Type B pancreatic cell (in vitro differentiated cells): ENCODE results near the gene MSH2. TPM values are rescaled to one million over a fixed set of nuclear protein-coding genes. Genes with fewer than 3 reads are reported as not detected.

Experiments used
- DNase-seq: peaks from one replicate; pipeline ENCODE4 v3.0.0; 2021; ENCODE audit warnings: mixed read lengths; ENCODE audit not compliant: unreplicated experiment; ENCODE audit errors: extremely low spot score
- H3K27ac Mint-ChIP-seq: 2 replicates; pipeline ENCODE4 v1.8.0; 2021; ENCODE audit warnings: mild to moderate bottlenecking, mixed read lengths
- H3K27me3 Mint-ChIP-seq: 2 replicates; pipeline ENCODE4 v1.8.0; 2021; ENCODE audit warnings: mixed read lengths
- H3K36me3 Mint-ChIP-seq: 2 replicates; pipeline ENCODE4 v1.8.0; 2021; ENCODE audit warnings: mixed read lengths
- H3K4me1 Mint-ChIP-seq: one replicate; pipeline ENCODE4 v1.8.0; 2021; ENCODE audit warnings: mixed read lengths; ENCODE audit not compliant: unreplicated experiment
- H3K4me3 Mint-ChIP-seq: 2 replicates; pipeline ENCODE4 v1.8.0; 2021; ENCODE audit warnings: mild to moderate bottlenecking, mixed read lengths
- H3K9me3 Mint-ChIP-seq: 2 replicates; pipeline ENCODE4 v1.8.0; 2021; ENCODE audit warnings: mixed read lengths
- total RNA-seq: library from RNA; stranded (reverse); gene quantifications from 2 replicates; pipeline ENCODE4 v1.2.1, GENCODE V29; 2021; ENCODE audit warnings: low replicate concordance
- TF ChIP-seq, protein P1 (sequence below): fragments of 200-600 bp; sonication (generic); conservative IDR thresholded peaks from 2 replicates; pipeline ENCODE4 v1.5.0; 2021; ENCODE audit warnings: antibody characterized with exemption, mild to moderate bottlenecking

Gene MSH2
- total RNA-seq, 1 donor from 2014 or later: 53.3 TPM

DNA sequence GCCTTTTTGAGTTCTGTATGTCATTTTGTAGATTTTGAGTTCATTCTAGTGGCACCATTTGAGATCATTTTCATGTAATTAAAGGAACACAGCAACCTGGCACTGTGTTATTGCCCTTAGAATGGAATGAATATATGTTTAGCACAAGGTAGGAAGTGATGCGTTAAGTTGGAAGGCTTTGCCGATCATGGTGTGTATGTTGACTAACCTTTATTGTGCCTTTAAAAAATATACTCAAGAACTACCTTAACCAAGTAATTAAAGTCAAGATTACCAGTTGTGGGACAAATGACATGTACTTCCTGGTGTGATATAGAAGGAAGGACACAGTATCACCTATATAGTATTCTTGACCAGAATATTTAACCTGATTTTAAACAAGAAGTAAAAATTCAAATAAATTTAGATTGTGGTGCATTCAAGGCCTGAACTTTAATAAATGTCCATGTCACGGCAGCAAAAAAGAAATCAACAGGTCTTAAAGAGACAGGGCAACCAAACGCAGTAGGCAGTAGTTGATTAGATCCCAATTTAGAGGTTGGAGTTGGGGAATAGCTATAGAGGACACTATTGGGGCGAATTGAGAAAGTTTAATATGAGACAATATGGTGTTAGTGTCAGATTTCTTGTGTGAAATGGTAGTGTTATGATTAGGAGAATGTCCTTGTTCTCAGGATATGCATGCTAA lies 68.6 kb downstream of the MSH2 start:
- H3K36me3 Mint-ChIP-seq: peaks cover 20% of the 10 kb centered on the region
- TF ChIP-seq, protein P1, sequence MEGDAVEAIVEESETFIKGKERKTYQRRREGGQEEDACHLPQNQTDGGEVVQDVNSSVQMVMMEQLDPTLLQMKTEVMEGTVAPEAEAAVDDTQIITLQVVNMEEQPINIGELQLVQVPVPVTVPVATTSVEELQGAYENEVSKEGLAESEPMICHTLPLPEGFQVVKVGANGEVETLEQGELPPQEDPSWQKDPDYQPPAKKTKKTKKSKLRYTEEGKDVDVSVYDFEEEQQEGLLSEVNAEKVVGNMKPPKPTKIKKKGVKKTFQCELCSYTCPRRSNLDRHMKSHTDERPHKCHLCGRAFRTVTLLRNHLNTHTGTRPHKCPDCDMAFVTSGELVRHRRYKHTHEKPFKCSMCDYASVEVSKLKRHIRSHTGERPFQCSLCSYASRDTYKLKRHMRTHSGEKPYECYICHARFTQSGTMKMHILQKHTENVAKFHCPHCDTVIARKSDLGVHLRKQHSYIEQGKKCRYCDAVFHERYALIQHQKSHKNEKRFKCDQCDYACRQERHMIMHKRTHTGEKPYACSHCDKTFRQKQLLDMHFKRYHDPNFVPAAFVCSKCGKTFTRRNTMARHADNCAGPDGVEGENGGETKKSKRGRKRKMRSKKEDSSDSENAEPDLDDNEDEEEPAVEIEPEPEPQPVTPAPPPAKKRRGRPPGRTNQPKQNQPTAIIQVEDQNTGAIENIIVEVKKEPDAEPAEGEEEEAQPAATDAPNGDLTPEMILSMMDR: no peak
- H3K27ac Mint-ChIP-seq: no peak overlapping the region
- no peak overlapping the region for H3K4me3 Mint-ChIP-seq
- no peak for DNase-seq
- H3K4me1 Mint-ChIP-seq: no peaks in the 10 kb centered on the region
- no peaks in the 10 kb centered on the region for H3K9me3 Mint-ChIP-seq
- no peaks in the 10 kb centered on the region for H3K27me3 Mint-ChIP-seq

GRCh38 chr2:47479863-47480262 lies 76.9 kb downstream of the MSH2 start:
- Mint-ChIP-seq H3K4me3 (no peak overlapping the region), H3K36me3 (peaks cover 30% of the 10 kb centered on the region), H3K27ac (no peak overlapping the region), H3K9me3 (no peaks in the 10 kb centered on the region), H3K4me1 (no peaks in the 10 kb centered on the region), H3K27me3 (no peaks in the 10 kb centered on the region)
- TF ChIP-seq, protein P1: no peak
- DNase-seq: no peak

- Mint-ChIP-seq H3K4me1 (peaks cover 7% of the 10 kb centered on the region), H3K9me3 (no peaks in the 10 kb centered on the region), H3K36me3 (peaks cover 25% of the 10 kb centered on the region), H3K27ac (no peak overlapping the region), H3K4me3 (no peak overlapping the region), H3K27me3 (no peaks in the 10 kb centered on the region)
- DNase-seq: no peak
- TF ChIP-seq, protein P1: no peak
Observed at GRCh38 chr2:47483191-47483590, 80.2 kb downstream of the MSH2 start.

DNA sequence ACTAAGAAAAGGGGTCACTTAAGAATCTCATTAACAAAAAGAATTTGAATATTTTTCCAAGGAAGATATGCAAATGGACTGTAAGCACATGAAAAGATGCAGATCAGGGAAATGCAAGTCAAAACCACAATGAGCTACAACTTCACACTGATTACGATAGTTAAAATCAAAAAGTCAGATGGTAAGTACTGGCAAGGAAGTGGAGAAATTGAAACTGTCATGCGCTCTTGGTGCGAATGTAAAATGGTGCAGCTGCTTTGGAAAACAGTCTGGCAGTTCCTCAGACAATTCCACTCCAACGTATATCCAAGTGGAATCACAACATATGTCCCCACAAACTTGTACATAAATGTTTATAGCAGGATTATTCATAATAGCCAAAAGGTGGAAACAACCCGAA lies 81.4 kb downstream of the MSH2 start:
- Mint-ChIP-seq H3K36me3 (peaks cover 22% of the 10 kb centered on the region), H3K4me3 (no peak overlapping the region), H3K27ac (no peak overlapping the region), H3K27me3 (no peaks in the 10 kb centered on the region), H3K4me1 (peaks cover 7% of the 10 kb centered on the region), H3K9me3 (no peaks in the 10 kb centered on the region)
- TF ChIP-seq, protein P1: no peak
- no peak for DNase-seq

- TF ChIP-seq, protein P1: no peak
- no peak overlapping the region for H3K4me3 Mint-ChIP-seq
- no peak overlapping the region for H3K27ac Mint-ChIP-seq
- H3K4me1 Mint-ChIP-seq: peaks cover 7% of the 10 kb centered on the region
- H3K36me3 Mint-ChIP-seq: peaks cover 22% of the 10 kb centered on the region
- H3K27me3 Mint-ChIP-seq: no peaks in the 10 kb centered on the region
- no peaks in the 10 kb centered on the region for H3K9me3 Mint-ChIP-seq
- no peak for DNase-seq
Observed at GRCh38 chr2:47485177-47485576, 82.2 kb downstream of the MSH2 start.
